ENCODE data around the gene GOLGA6L1. TPM values are rescaled to one million over a fixed set of nuclear protein-coding genes. Genes with fewer than 3 reads are reported as not detected.

Gene GOLGA6L1, protein sequence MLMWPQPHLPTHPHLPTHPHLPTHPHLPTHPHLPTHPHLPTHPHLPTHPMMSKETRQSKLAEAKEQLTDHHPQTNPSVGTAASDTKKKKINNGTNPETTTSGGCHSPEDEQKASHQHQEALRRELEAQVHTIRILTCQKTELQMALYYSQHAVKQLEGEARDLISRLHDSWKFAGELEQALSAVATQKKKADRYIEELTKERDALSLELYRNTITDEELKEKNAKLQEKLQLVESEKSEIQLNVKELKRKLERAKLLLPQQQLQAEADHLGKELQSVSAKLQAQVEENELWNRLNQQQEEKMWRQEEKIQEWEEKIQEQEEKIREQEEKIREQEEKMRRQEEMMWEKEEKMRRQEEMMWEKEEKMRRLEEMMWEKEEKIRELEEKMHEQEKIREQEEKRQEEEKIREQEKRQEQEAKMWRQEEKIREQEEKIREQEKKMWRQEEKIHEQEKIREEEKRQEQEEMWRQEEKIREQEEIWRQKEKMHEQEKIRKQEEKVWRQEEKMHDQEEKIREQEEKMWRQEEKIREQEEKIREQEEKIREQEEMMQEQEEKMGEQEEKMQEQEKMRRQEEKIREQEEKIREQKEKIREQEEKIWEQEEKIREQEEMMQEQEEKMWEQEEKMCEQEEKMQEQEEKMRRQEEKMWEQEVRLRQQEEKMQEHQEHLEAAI
- total RNA-seq, result not detected in 2 replicates

GRCh38 chr15:23136722-23137121 lies at the start of gene GOLGA6L1:
TSS of gene GOLGA6L1 (minus strand) at chr15:23136822. CDS start at chr15:23136731, 91 bp downstream.

Small RNAs within 50 kb of the gene (small RNA-seq; reads per million reads assigned to genes)
- gene RN7SL106P, result not detected

Other genes starting within 250 kb of the GOLGA6L1 start
- 83.1 and 95.6 TPM in 2 replicates for gene CYFIP1, start 156.5 kb downstream of the GOLGA6L1 start, total RNA-seq
- gene TUBGCP5, start 97.3 kb downstream of the GOLGA6L1 start, total RNA-seq, result 27.6 and 31.4 TPM in 2 replicates
- gene GOLGA6L26, start 197.4 kb upstream of the GOLGA6L1 start, total RNA-seq, result not detected in 2 replicates
- gene GOLGA8S, start 217.9 kb upstream of the GOLGA6L1 start, total RNA-seq, result 0.13 and 0.22 TPM in 2 replicates

Measured in articular chondrocyte of knee joint (primary cell).